ENCODE measurements around the gene PIGQ.

The PIGQ gene

DNA sequence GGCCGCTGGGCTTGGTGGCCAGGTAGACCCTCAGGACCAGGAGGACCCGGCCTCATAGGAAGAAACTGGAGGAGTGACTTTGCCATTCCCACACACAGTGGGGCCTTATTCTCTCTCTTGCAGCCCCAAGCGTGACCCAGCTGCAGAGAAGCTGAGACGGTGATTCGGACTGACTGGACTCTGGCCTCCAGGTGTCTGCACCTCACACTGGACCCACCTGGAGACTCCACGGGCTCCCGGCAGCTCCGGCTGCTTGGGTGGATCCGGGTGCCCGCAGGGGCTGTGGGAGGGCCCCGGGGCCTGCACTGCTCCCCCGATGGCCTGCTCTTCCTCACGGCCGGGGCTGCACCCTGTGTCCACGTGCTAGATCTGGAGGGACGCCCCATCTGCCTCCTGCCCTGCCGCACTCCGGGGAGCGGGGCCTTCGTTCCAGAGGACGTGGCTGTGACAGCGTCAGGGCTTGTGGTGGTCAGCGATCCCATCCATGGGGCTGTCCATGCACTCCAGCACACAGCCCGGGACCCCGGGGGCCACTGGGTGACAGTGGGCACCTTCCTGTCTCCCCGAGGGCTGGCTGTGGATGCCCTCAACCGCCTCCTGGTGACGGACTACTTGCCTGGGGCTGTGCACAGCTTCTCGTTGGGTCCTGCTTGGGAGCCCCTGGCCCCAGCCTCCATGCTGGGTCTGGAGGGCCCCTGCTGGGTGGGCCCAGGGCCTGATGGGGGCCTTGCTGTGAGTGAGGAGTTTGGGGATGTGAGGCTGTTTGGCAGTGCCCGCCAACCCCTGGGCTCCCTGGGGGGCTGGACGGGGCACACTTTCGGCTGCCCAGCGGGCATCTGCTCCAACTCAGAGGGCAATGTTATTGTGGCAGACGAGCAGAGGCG is 2.2 kb upstream of the PIGQ start:
- no peak for DNase-seq (ENCODE audit: low read depth)

DNA sequence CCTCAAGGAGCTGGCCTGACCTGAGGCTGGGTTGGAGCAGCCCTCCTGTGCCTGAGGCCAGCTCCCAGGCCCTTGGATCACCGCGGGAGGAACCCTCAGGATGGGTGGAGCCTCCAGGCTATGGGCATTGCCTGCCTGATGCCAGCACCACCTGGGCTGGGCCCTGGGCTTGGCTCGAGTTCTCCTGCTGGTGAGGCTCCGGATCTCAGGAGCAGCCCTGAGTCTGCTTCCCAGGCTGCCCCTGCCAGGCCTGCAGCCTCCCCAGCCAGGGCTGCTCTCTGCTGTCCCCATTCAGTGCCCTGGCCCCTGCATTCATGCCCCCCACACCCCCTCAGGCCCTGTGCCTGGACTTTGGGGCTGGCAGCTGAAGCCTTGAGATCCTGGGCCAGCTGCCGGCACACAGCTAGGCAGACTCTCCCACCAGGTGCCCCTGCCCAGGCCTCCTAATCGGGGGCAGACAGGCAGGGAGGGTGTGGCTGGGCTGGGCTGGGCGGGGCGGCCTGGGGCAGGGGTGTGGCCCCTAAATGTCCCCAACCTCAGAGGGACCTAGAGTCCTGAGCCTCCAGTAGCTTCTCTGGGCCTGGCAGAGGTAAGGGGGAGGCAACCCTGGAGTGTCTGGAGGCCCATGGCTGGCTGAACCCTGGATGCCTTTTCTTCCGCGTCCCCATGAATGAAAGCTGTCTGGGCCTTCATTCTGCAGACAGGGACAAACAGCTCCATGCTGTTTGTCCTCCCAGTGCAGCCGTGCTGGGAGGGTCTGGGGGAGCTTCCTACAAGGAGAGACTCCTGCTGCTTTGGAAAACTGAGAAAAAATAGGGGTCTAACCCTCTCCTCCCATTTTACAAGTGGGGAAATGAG is 1.1 kb upstream of the PIGQ start:
- DNase-seq (ENCODE audit: low read depth) = no peak

DNA sequence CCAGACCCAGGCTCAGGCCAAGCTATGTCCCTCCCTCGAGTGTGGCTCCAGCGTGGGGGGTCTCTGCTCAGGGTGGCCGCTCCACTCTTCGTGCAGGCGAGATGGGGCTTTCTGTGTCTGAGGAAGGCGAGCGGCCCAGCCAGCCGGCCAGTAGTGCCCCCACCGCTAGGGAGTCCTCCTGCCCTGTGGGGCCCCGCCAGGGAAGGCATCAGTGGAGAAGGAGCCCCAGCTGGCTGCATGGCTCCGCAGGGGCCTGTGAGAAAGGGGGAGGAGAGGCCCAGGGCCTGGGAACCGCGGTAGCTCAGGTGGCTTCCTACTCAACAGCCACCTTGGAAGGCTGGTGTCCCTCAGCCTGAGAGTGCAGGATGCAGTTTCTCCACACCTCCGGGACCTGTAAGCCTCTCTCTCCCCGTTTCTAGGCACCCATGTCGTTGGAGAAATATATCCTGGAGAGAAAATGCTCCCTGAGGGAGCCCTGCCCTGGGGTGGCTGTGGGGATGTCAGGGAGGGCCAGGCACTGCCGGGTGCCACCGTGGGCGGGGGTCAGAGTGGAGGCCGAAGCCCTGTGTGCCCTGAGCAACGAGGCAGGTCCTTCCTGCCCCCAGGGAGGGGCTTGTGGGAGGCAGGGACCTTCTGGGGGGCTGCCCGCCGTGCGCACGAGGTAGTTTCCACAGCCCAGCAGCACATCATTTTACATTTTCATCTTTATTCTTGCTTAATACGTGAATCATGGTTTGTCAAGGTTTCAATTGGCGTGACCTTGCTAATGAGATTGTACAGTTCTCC is 3.3 kb downstream of the PIGQ start:
- DNase-seq (ENCODE audit: low read depth) = no peak

DNA sequence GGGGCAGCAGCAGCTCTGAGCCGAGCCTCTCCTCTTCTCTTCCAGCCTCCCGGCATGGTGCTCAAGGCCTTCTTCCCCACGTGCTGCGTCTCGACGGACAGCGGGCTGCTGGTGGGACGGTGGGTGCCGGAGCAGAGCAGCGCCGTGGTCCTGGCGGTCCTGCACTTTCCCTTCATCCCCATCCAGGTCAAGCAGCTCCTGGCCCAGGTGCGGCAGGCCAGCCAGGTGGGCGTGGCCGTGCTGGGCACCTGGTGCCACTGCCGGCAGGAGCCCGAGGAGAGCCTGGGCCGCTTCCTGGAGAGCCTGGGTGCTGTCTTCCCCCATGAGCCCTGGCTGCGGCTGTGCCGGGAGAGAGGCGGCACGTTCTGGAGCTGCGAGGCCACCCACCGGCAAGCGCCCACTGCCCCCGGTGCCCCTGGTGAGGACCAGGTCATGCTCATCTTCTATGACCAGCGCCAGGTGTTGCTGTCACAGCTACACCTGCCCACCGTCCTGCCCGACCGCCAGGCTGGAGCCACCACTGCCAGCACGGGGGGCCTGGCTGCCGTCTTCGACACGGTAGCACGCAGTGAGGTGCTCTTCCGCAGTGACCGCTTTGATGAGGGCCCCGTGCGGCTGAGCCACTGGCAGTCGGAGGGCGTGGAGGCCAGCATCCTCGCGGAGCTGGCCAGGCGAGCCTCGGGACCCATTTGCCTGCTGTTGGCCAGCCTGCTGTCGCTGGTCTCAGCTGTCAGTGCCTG is 4.4 kb downstream of the PIGQ start:
- no peak for DNase-seq (ENCODE audit: low read depth)

DNA sequence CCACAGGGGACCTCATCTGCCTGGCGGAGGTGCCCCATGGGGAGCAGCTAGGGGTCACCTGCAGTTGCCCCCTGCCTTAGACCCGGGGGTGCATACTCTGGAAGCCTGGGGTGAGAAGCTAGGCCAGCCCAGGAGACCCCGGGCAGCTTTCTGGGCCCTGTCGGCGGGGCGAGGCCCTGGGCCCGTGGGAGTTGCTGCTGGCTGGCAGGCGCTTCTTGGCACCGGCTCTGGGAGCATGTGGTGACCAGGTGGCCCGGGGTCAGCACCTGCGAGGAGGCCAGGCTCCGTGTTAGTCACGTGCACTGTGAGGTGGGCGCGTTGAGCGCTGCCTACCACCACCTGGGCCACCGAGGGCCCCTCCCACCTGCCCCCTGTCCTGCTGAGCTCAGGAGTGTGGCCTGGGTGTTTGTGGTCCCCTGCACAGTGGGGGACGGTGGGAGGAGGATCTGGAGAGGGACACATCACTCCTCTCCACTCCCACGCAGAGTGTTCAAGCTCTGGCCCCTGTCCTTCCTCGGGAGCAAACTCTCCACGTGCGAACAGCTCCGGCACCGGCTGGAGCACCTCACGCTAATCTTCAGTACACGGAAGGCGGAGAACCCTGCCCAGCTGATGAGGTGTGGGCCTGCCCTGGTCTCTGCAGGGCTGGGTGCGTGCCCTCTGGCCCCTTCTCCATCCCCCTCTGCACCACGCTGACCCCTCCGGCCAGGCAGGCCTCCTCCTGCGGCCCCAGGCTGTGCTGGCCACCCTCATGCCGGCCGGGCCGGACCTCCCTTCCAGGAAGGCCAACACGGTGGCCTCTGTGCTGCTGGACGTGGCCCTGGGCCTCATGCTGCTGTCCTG is 5.8 kb downstream of the PIGQ start:
- DNase-seq (ENCODE audit: low read depth) = no peak

DNA sequence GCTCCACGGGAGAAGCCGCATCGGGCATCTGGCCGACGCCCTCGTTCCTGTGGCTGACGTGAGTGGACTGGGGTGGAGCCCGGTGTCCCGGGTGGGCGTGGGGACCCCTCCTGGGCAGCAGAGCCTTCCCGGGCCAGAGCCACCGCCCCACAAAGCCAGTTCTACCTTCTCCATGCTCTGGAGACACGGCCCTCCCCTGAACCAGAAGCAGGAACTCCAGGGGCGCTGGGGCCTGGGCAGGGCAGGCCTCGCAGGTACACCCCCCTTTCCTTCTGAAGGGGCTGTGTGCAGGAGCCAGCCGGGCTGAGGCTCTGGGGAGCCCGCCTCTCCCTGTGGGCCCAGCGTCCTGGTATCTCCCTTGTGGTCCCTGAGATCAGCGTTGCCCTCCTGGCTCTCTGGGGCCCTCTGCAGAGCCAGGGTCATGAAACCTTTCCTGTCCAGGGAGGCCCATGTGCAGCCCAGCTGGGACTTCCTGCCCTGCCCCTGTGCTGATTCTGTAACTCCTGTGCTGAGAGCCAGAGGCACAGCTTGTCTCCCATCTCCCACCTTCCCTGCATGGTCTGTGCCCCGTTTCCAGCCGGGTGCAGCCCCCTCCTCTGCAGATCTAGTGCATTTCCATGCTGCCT is 6.5 kb downstream of the PIGQ start:
- DNase-seq (ENCODE audit: low read depth) = no peak

DNA sequence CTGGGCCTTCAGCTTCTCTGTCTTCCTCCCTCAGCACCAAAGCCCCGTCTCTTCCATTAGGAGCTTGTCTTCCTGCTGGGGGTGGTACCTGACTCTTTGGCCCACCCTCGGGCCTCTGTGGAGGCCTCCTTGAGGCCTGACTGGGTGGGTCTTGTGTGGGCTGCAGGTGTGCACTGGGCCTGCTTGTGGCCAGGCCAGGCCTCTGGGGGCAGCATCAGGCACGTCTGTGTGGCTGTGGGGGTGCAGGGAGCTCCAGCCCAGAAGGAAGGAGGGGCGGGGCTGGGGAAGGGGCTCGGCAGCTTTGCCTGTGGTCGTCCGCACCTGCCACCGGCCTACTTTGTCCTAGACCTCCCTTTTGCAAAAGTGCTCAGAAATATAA is 7.0 kb downstream of the PIGQ start:
- DNase-seq (ENCODE audit: low read depth) = no peak

DNA sequence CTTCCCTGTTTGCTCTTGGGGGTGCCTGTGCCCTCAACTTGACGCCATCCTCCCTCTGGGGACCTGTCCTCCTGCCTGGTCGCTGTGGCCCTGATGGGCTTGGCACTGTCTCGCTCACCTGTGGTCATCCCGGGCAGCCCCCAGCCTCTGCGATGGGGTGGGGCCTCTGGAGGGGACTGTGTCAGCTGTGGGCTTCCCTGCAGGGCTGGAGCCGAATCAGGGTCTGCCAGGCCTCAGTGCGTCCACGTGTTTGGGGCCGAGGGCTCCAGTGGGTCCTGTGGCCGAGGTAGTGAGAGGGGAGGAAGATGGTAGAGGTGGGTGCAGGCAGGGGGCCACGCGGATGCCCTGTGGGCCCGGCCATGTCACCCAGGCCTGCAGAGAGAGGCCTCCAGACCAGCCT is 8.0 kb downstream of the PIGQ start:
- DNase-seq (ENCODE audit: low read depth) = no peak

DNA sequence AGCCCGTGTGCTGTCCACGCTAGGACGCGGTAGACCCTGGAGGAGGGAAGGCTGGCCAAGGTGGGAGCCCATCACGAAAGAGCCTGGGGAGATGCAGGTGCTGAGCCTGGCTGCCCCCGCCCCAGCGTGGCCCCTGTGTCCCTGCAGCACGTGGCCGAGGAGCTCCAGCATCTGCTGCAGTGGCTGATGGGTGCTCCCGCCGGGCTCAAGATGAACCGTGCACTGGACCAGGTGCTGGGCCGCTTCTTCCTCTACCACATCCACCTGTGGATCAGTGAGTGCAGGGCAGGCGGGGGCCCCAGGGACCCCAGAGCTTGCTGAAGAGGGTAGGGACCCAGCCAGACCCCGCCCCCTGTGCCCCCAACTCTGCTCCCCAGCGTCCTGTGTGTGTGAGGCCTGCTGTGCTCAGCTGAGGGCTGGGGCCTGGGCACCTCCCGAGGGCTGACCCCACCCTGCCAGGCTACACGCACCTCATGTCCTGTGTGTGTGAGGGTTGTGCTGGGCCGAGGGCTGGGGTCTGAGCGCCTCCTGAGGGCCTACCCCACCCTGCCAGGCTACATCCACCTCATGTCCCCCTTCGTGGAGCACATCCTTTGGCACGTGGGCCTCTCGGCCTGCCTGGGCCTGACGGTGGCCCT is 8.6 kb downstream of the PIGQ start:
- no peak for DNase-seq (ENCODE audit: low read depth)

DNA sequence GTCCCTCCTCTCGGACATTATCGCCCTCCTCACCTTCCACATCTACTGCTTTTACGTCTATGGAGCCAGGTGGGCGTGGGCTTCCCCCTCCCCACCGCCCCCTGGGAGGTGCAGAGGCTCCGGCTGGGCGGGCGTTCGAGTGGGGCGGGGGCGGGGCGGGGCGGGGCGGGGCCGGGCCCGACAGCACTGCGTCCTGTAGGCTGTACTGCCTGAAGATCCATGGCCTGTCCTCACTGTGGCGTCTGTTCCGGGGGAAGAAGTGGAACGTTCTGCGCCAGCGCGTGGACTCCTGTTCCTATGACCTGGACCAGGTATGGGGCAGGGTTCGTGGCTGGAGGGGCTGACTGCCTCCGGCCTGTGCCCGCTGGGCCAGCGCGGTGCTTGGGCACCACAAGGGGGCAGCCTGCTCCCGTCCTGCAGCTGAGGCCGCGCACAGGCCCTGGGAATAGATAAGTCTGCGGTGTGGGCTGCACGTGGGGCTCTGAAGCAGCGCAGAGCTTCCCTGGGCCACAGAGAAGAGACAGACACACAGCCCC is 9.2 kb downstream of the PIGQ start:
- no peak for DNase-seq (ENCODE audit: low read depth)

DNA sequence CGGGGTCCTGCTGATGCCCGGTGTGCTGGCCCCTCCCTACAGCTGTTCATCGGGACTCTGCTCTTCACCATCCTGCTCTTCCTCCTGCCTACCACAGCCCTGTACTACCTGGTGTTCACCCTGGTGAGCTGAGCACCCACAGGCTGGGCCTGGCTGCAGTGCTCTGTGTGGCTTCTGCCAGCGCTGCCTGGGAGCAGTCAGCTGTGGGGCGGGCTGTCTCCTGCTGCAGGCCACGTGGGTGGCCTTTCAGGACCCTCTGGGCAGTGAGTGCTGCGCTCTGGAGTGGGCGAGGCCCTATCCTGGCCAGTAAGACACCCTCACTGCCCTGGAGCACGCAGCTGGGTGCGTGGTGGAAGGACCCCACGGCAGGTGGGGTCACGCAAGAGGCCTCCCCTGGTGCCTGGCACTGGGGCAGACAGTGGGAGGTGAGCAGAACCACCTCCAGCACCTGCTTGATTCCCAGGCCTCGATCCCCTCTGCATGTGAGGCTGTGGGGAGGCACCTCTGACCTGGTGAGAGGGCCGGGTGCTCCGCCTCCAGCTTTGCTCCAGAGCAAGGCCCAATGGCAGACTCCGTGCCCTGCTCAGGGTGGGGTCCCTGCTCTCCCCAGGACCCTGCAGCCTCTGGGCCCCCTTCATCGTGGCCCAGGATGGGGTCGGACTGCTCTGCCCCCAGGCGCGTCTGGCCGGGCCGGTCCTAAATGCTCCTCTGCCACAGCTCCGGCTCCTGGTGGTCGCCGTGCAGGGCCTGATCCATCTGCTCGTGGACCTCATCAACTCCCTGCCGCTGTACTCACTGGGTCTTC is 10.6 kb downstream of the PIGQ start:
- no peak for DNase-seq (ENCODE audit: low read depth)

DNA sequence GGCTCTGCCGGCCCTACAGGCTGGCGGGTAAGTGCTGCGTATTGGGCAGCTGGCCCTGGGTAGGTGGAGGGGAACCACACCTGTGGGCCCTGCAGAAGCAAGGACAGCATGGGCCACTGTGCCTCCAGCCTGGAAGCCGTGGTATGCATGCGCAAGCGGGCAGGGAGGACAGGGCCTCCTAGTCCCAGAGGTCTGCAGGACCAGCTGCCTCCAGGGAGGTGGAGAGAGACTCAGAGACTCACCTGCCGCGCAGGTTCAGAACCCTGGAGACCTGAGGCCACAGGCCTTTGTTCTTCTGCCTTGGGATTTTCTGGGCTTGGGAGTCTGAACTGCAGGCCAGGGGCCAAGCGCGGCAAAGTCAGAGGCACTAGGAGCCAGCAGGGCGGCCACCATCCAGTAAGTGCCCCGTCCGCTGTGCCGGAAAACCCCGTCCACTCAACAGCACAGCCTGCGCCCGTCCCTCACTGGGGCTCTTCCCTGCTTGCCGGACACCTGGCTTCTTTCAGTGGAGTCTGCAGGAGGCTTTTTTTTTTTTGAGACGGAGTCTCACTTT is 11.3 kb downstream of the PIGQ start:
- no peak for DNase-seq (ENCODE audit: low read depth)

DNA sequence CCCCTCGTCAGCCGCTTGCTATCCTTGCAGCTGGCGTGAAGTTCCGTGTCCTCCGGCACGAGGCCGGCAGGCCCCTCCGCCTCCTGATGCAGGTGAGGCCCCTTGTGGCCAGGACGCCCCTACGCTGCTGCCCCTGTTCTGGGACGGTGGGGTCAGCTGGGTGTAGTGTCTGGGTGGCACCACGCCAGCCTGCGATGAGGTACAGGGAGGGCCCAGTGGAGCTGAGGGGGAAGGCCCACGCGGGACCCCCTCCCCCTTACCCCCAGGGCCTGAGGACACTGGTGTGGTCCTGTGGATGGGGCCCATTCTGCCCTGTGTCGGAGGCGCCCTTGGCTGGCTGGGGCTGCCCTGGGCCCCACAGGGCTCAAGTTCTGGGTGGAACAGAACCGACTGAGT is 12.4 kb downstream of the PIGQ start:
- DNase-seq (ENCODE audit: low read depth) = no peak

DNA sequence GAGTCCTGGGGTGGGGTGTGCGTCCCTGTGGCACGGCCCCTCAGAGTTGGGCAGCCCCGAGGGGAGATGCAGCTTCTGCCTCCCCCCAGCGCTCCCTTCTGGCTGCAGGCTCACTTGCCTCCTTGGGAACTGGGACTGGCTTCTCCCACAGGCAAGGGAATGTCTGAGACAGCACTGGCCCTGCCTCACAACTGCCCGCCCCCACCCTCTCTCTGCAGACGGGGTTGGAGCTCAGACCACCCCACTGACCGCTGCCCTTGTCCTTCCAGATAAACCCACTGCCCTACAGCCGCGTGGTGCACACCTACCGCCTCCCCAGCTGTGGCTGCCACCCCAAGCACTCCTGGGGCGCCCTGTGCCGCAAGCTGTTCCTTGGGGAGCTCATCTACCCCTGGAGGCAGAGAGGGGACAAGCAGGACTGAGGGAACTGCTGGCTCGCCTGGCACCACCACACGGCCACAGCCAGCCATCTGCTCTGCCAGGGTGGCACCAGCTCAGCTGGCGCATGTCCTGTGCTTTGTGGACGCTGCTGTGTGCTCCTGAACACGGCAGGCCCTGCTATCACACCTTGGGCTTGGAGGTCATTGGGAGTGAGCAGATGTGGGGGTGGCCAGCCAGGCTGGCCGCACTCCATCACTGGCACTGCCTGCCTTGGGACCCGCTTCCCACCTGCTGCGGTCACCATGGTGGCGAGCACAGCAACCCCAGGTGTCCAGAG is 13.0 kb downstream of the PIGQ start:
- DNase-seq (ENCODE audit: low read depth) = no peak

DNA sequence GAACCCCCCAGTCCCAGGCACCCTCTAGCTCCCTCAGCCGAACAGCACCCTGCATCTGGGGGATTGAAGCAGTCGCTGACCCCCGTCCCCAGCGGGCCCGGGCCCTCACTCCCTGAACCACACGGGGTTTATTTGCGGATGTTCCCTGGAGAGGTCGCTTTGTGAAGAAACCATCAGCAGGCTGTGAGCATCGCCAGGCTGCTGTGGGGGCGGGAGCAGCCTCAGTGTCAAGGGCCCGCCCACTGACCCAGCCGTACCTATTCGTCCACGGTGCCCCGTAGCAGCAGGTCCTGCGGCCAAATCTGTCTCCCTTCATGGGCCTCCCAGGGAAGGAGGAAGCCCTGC is 13.7 kb downstream of the PIGQ start:
- DNase-seq (ENCODE audit: low read depth) = no peak

DNA sequence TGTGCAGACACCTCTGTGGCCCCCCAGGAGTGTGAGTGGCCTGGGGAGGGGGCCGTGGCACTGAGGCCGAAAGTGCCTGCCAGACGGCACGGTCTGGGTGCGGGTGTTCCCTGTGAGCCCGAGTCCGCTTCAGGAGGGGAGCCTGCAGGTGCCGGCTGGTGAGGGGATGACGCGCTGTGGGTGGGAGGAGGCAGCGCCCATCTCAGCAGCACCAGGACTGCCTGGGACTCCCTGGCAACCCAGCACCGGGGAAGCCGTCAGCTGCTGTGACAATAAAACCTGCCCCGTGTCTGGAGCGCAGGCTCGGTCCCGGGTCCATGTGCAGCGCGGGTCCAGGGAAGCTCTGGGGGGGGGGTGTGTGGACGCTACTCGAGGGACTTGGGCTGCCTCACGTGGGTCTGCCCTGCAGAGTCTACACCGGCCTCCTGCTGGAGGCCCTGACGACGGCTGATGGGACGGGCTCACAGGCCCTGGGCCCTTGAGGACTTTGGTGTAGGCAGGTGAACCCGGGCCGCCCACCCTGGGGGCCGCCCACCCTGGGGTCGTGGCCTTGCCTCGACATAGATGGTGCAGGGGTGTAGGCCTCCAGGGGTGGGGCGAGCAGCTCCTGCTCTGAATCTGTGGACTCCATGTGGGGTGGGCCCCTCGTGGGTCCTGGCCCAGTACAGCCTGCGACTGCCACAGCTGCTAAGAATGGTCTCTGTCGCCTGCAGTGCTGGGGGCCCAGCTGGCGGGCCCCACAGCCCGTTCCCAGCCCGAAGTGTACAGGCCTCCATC is 14.2 kb downstream of the PIGQ start:
- no peak for DNase-seq (ENCODE audit: low read depth)

DNA sequence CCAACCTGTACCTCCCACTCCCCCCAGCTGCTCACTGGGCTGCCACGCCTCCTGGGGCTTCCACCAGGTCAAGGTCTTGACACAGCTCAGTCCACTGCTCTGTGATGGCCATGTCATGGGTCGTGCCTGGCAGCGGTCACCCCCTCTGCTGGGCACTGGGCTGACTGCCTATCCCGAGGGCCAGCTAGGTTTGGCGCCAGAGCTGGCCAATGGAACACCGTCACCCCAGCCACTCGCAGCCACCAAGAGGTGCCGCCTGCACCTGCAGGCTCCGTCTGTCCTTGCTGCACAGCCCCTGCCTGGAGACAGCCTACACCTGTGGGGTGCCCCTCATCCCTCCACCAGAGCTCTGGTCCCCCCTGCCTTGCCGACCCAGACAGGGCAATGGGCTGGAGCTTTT is 15.6 kb downstream of the PIGQ start:
- no peak for DNase-seq (ENCODE audit: low read depth)

Measured in GM04504 (cell line).